Right lung (tissue), 5 donors: ENCODE measurements around the gene TLE3. TPM values are rescaled to one million over a fixed set of nuclear protein-coding genes. Genes with fewer than 3 reads are reported as not detected.

Source experiments
- DNase-seq, 2 donors: peaks; one replicate each; pipeline ENCODE4 v3.0.0-alpha.2; 2013
- polyA plus RNA-seq, 5 donors: library from polyadenylated mRNA; unstranded; fragments of 120-200 nt; gene quantifications; one replicate each; pipeline versions ENCODE4 v1.2.1 to v1.2.3, GENCODE V29; 2013; ENCODE audit warnings: inconsistent platforms in 1 of 5, low replicate concordance in 1 of 5; ENCODE audit not compliant: insufficient read length in 5 of 5, insufficient read depth in 1 of 5

Gene TLE3
- polyA plus RNA-seq, 5 donors, result 42.2 to 74.0 (median 49.7) TPM

- no peak for DNase-seq
Observed at GRCh38 chr15:70063980-70064379, 33.7 kb downstream of the TLE3 start.

- DNase-seq, result no peak
Observed at GRCh38 chr15:70063261-70063925, 34.3 kb downstream of the TLE3 start.

GRCh38 chr15:70062321-70062956 is 35.3 kb downstream of the TLE3 start:
- peak; percentile 89 to 90 for DNase-seq

- DNase-seq, result no peak
Observed at GRCh38 chr15:70061696-70062270, 35.9 kb downstream of the TLE3 start.

- DNase-seq, result no peak
Observed at GRCh38 chr15:70060993-70061305, 36.8 kb downstream of the TLE3 start.

- DNase-seq, result no peak
Observed at GRCh38 chr15:70060214-70060992, 37.3 kb downstream of the TLE3 start.

- DNase-seq, result no peak
Observed at GRCh38 chr15:70059476-70060213, 38.1 kb downstream of the TLE3 start.

- DNase-seq, result no peak
Observed at GRCh38 chr15:70058642-70059360, 38.9 kb downstream of the TLE3 start.

- DNase-seq, result no peak
Observed at GRCh38 chr15:70057931-70058641, 39.6 kb downstream of the TLE3 start.

- DNase-seq, result no peak
Observed at GRCh38 chr15:70056091-70056680, 41.5 kb downstream of the TLE3 start.

- no peak for DNase-seq
Observed at GRCh38 chr15:70055601-70056051, 42.1 kb downstream of the TLE3 start.

- DNase-seq, result no peak
Observed at GRCh38 chr15:70054884-70055387, 42.8 kb downstream of the TLE3 start.

GRCh38 chr15:70054366-70054765 is 43.4 kb downstream of the TLE3 start:
- DNase-seq, result no peak

- no peak for DNase-seq
Observed at GRCh38 chr15:70053716-70054229, 43.9 kb downstream of the TLE3 start.

- DNase-seq, result no peak
Observed at GRCh38 chr15:70053001-70053715, 44.6 kb downstream of the TLE3 start.

GRCh38 chr15:70051948-70052633 is 45.6 kb downstream of the TLE3 start:
- no peak for DNase-seq

GRCh38 chr15:70050970-70051369 is 46.7 kb downstream of the TLE3 start:
- no peak for DNase-seq

- DNase-seq, result no peak
Observed at GRCh38 chr15:70050441-70050840, 47.3 kb downstream of the TLE3 start.
